ENCODE measurements around the gene INPP5A.
A peak's percentile ranks its signal among the peaks of the same experiment; 100 is the strongest.
"Not testable (repeated sequence)": the region's sequence is repeated elsewhere in the genome, so short reads cannot be mapped to it uniquely, and the experiment has no call there.

Gene INPP5A

DNA sequence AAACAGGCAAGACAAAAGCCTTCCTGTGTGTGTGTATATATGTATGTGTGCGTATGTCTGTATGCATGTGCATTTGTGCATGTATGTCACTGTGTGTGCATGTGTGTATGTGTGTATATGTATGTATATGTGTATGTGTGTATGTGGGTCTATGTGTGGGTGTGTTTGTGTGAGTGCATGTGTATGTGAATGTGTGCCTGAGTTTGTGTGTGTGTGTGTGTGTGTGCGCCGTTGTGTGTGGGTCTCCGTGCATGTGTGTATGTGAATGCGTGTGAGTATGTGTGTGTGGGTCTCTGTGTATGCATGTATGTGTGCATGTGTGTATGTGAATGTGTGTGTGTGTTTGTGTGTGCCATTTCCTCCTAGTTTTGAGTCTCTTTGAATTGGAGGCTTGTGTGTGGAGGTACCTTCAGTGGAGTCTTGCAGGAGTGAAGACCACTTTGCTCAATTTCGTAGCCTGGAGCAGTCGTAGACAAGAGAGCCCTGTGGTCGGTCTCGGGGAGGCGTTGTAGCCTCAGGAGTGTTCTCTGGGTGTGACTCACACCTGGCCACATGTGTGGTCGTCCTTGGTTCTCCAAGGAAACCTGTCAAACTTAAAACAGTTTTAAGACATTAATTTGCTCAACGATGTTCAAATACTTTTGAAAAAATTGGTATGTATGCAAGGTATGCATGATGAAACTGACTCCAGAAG lies 28.1 kb downstream of the INPP5A start:
- DNase-seq = no peak

DNA sequence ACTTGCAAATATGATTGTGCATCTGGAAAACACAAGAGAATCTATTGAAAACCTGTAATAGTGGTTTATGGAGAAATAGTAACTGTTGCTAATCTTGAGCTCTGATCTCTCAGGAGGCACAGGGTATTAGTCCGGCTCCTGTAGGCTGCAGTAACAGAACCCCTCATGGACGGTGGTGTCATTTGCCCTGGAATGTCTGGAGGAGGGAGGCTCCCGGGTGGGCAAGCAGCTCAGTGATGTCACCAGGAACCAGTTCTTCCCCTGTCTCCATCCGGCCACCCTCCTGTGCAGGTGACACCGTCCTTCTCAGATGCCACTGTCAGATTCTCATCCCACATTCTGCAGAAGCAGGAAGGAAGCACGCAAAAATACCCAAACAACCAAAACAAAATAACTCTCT lies 29.3 kb downstream of the INPP5A start:
- no peak for DNase-seq

DNA sequence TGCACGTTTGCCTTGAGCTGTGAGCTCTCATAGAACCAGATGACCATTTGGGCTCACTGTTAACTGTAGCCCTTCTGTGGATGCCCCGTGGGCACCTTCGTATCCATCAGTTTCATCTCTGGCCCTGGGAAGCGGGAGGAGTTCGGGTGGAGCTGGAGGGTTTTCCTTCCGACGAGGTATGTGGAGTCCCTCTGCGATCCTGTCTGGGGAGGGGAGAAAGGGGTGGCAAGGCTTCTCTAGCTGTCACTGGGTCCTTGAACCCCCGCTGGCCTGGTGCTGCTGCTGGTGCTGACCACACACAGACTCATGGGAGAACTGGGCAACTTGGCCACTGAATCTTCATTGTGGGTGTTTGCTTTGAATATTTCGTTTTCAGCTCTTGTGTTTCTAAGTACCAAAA lies 32.7 kb downstream of the INPP5A start:
- no peak for DNase-seq

DNA sequence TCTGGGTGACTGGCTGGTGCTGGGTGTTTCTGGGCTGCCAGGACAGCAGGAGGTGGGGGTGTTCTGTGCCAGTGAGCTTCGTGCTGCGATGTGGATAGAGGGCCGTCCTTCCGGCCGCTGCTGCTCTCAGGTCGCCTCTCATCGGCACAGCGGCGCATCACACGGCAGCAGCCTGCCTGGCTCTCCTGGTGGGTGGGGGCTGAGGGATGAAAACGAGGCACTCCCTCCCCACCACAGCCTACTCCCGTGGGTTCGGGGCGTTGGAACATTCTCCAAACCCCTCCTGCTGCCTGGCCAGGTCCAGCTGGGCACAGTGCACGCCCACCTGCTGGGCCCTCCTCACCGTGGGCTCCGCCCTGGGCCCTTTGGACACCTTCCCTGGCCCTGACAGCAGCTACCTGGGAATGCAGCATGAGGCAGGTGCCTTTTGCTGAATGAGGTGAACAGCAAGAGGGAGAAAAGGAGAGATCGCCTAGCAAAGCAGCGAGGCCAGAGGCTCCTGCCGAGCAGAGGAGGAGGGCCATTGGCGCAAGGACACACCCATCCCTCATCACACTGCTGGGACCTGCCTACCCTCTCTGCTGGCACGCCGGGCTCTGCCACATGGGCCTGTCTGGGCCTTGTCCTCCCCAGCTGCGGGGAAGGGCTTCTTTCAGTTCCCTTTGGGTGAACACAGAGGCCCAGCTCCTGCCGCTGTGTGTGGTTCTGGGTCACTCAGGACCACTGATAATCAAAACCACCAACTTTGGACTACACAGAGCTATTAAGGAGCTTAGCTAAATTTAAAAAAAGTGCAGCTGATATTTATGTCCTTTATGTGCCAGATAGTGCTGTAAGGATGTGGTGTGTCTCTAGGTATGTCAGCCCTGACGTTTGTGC lies 33.4 kb downstream of the INPP5A start:
- DNase-seq = no peak

DNA sequence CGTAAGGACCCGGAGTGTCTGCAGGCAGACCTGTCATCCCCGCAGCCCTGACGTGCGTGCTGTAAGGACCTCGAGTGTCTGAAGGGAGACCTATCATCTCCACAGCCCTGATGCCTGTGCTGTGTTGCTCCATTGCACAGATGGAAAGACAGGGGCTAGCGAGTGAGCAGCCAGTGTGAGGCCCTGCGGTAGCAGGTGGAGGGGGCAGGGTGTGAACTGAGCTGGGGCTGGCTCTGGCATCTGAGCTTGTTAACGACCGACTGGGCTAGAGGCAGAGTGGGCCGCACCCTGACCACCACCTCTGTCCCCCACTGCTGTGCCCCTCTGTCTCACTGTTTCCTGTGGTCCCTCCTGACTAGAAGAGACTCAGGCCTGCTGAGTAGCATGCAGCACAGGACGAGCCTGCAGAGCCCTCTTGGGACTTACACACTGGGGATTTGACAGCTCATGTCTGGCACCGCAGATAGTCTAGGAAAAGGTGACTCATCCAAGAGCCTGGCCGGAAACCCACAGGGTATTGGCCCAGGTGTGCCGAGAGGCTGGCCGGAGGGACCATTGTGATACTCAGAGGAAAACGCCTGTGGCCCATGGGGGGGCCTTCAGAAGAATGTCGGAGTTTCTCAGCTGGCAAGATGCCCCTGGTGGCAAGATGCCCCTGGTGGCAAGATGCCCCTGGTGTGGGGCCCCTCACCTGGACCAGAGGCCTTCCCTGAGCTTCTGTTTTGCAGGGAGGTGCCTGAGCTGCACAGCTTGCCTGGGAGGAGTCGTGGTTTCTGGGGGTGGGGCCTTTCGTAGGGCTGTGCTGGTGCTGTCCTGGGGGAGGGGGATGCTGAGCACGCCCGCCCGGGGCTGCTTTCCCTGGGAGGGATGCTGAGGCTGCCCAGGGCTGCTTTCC lies 34.3 kb downstream of the INPP5A start:
- peak; percentile 90 for DNase-seq

DNA sequence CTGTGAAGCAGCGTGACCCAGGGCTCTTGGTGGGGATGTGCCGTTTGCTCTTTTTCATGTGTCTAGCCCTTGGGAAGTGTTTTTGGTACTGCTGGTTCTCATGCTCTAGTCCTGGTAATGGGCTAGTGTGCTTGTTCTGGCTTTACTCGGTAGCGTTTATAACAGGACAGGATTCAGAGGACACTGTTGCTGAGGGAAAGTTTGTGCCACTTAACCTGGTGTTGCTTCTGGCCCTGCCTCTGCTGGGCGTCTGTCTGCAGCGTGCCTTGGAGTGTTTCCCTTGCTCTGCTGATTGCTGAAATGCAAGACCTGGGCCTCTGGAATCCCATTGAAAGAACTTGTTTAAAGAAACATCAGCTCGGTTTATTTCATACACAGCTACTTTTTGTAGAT lies 35.0 kb downstream of the INPP5A start:
- no peak for DNase-seq

DNA sequence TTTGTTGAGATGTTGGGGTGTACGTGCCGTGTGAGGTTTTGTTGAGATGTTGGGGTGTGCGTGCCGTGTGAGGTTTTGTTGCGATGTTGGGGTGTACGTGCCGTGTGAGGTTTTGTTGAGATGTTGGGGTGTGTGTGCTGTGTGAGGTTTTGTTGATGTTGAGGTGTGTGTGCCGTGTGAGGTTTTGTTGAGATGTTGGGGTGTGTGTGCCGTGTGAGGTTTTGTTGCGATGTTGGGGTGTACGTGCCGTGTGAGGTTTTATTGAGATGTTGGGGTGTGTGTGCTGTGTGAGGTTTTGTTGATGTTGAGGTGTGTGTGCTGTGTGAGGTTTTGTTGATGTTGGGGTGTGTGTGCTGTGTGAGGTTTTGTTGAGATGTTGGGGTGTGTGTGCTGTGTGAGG lies 35.4 kb downstream of the INPP5A start:
- not testable (repeated sequence) for DNase-seq

DNA sequence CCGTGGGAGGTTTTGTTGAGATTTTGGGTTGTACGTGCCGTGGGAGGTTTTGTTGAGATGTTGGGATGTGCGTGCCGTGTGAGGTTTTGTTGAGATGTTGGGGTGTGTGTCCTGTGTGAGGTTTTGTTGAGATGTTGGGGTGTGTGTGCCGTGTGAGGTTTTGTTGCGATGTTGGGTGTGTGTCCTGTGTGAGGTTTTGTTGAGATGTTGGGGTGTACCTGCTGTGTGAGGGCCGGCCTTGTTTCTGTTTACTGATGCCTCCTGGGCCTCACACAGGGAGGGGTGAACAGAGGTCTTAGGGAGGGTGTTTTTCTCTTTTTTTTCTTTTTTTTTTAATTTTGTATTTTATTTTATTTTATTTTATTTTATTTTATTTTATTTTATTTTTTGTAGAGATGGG lies 36.7 kb downstream of the INPP5A start:
- no peak for DNase-seq

DNA sequence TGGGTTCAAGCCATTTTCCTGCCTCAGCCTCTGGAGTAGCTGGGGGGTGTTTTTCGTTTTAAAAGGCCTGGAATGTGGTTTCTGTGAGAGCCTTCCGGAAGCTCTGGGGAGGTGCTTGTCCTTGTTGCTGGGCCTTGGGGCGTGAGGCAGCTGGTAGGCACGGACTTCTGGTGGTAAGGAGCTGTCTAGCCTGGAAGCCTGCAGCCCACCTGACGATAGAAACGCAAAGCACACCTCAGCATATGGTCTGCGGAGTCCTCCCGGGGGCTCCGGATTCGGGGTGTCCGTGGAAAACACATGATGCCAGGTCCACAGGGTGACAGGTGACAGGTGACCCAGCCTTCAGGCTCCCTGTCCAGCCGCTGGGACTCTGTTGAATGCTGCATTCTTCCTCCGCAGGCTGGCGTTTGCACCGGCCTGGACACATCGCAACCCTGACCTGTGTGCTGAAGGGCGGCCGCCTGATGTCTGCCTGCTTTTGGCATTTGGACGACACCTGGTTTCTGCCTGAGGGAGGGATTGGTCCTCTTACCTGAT lies 37.3 kb downstream of the INPP5A start:
- no peak for DNase-seq

DNA sequence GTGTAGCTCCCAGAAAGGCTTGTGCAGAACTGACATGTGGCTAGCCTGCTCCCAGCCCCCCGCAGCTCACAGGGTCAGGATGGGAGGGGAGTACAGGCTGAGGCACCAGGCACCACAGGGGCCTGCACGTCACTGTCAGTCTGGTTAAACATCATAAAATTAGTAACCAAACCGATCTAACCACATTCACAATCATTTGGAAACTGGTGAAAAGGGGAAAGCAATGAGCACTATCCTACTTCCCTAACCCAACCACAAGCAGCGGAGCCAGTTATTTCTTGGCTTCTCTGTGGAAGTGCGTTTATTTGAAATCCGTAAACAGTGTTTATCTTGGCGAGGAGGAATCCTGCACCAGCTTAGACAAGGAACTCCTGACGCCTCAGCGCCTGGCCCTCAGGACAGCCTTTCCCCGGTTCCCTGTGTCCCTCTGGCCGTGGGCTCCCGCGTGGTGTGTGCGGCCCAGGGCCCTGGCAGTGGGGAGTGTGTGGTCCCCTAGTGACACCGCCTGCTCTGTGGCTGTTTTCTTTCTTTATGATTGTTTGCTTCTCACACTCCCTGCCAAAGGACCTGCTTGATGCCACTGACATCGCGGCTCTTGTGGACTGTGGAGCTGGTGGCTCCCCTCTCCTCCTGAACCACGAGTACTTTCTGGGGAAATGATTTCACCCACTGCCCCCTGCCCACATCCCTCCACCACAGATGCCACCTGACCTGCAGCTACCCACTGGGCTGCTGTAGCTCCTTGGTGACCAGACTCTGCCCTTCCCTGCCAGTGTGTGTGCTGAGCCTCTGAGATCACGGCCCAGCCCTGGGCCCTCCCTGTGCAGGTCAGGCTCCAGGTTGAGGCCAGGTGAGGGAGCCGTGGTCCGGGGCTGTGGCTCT lies 38.0 kb downstream of the INPP5A start:
- DNase-seq = peak; percentile 82

DNA sequence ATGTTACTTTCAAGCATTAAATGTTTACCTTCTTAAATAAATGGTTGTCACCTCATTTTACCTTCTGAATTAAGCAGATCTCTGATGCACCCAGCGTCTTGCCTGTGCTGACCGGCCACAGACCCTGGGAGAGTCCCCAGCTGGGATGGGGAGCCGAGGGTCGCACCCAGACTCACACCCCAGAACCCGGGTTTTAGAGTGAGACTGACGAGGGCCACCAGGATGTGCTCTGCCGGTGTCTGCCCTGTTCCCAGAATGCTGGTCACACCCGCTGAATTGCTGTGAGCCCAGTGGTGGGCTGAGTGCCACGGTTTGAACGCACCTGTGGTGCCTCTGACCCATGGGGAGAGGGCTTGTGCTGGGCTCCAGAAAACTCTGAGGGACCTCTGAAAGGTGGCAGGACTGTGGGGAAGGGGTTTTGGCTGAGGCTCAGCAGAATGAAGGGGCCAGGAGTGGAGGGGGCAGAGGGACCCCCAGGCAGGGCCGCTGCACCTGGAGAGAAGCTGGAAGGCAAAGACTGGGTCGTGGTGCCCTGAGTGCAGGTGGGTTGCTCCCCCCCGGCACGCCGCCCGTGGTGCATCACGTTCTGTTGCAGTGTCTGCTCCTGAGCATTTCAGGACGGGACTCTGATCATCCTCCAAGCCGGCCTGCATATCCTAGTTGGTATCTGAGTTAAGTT lies 39.2 kb downstream of the INPP5A start:
- DNase-seq = no peak

DNA sequence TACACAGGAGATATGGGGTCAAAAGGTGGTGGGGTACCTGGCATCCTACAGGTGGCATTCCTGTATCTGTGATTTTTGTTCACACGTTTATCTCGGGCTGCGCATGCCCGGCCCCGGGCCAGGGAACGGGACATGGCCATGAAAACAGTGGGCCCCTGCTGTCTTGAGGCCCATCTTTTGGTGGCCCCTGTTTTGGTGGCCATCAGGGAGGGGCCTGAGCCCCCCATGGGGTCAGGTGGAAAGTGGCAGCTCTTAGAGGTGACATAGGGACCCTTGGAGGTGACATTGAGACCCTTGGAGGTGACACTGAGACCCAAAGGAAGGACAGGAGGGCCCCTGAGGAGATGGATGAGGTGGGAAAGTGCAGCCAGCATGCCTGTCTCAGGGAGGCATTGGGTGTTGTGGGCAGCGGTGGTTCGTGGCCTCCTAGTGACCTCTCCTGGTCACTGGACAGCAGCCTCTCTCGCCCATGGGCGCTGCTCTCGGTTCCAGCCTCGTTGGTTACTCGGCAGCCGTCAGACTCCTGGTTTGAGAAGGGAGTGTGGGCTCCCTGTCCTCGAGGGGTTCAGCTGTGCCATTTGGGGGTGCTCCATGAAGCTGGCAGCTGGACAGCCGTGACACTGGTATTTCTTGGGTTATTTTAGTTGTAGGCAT lies 39.9 kb downstream of the INPP5A start:
- no peak for DNase-seq

DNA sequence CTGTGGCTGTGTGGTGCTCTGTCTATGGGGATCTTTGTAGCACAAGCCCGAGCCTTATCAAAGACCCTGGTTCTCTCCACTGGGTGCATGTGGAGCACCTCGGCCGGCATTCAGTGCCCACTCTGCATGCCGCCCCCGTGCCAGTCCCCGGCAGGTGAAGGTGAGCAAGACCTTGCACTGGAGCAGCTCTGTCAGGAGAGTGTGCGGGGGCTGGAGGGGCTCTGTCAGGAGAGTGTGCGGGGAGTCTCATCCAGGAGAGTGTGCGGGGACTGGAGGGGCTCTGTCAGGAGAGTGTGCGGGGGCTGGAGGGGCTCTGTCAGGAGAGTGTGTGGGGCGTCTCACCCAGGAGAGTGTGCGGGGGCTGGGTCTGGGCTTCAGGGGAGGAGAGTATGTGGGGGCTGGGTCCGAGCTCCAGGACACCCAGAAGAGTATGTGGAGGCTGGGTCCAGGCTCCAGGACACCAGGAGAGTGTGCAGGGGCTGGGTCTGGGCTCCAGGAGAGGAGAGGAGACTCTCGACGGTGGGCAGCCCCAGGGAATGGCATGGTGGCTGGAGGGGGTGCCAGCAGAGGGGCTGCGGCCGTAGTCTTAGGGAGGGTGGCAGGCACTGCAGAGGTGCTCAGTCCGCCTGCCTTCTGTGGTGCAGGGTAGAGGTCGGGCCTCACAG lies 40.8 kb downstream of the INPP5A start:
- DNase-seq = no peak

DNA sequence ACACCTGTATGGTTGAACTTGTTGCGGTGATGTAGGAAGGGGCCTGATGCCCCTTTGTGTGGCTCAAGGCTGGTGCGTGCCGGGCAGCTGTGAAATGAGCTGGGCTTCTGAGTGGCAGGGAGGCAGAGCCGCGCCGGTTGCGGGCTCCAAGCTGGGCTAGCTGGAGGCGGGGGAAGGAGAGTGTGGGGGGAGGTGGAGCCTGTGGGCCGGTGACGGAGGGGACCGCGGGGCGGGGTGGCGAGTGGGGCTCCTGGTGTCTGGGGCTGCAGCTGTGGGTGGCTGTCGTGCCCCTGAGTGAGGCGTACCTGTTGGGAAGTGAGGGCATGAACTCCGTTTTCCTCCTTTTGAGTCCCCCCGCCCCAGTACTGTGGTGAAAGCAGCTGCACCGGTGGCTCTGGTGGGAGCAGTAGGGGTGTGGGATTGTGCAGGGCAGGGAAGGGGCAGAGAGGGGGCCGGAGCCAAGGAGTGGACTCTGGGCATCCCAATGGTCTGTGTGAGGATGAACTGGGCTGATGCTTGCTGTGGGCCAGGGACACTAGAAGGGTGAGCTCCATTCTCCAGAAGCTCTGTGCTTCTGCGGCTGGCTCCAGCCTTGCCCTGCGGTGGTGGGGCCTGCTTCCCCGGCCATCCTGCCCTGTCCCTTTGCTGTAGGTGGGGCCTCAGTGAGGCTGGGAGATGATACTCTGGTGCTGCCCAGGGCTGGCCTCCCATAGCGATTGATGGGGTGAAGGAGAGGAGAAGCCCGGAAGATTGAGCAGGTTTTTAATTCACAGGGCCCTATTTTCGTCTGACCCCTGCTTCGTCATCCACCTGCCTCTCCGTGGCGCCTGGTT lies 41.7 kb downstream of the INPP5A start:
- no peak for DNase-seq

DNA sequence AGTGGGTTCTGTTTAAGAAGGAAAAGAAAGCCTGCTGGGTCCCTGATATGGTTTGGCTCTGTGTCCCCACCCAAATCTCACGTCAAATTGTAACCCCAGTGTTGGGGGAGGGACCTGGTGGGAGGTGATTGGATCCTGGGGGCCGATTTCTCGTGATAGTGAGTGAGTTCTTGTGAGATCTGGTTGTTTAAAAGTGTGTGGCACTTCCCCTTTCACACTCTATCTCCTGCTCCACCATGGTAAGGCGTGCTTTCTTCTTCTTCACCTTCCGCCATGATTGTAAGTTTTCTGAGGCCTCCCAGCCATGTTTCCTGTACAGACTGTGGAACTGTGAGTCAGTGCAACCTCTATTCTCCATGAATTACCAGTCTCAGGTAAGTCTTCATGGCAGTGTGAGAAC lies 42.6 kb downstream of the INPP5A start:
- no peak for DNase-seq

DNA sequence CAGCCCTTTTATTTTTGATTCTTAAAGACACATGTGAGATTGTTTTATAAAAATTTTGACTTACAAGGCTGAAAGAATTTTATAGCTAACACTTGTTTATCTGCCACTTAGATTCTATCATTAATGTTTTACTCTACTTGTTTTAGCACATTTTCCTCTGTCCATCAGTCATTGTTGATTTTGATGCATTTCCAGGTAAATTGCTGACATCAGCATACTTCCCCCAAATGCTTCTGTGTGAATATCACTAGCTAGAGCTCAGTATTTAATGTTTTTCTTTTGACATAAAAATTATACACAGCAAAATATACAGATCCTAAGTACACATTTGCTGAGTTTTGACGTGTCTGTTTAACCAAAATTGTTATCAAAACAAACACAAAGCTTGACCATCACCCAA lies 43.0 kb downstream of the INPP5A start:
- no peak for DNase-seq

DNA sequence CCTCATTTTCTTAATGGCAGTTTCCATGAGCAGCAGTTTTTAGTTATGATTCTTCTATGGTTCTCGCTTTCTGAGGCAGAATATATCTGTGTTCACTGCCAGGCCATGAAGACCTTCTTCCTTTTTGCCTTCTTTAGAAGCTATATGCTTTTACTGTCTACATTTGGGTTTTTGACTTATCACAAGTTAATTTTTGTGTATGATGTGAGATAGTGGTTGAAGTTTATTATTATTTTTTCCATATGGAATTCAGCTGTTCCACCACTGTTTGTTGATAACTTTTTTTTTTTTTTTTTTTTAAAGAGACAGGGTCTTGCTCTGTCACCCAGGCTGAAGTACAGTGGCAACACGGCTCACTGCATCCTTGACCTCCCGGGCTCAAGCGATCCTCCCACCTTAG lies 44.5 kb downstream of the INPP5A start:
- DNase-seq = no peak

DNA sequence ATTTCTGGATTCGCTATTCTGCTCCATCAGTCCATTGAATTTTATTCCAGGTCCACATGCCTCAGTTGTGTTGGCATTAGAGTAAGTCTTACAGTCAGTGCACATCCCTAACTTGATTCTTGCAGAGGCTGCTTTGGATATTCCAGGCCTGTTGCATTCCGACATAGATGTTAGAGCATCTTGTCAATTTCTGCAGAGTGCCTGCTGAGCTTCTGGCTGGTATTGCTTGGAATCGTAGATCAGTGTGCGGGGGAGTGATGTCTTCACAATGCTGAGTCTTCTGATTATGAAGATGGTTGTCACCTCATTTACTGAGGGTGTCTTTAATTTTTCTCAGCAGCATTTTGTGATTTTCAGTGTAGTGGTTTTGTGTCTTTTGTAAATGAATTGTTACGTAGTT lies 45.2 kb downstream of the INPP5A start:
- no peak for DNase-seq

DNA sequence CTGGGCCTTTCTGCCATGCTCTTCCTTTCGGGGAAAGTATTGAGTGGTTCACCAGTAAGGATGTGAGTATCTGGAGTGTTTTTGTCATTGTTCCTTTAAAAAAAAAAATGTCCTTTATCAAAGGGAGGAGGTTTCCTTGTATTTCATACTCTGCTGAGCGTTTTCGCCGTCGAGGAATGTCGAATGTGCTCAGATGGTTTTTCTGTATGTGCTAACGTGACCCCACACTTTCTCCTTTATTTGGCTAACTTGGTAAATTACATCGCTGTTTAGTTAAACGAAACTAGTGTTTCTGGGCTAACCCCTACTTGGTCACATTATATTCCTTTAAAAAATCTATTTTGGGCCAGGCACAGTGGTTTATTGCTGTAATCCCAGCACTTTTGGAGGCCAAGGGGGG lies 45.9 kb downstream of the INPP5A start:
- DNase-seq = no peak
